H9 (cell line): ENCODE data around the gene NRXN3. TPM values are rescaled to one million over a fixed set of nuclear protein-coding genes. Genes with fewer than 3 reads are reported as not detected.

Experiments
- DNase-seq: peaks from one replicate; pipeline ENCODE4 v3.0.0-alpha.2; 2017
- H2AFZ ChIP-seq: one replicate; pipeline ENCODE4 v1.6.1; 2013; ENCODE audit warnings: mild to moderate bottlenecking, low read length, control low read depth, moderate library complexity
- H2AK5ac ChIP-seq: 2 replicates; pipeline ENCODE4 v1.6.1; 2013; ENCODE audit warnings: low read length, control low read depth, mixed read lengths; ENCODE audit not compliant: insufficient read length
- H2BK120ac ChIP-seq: one replicate; pipeline ENCODE4 v1.6.1; 2013; ENCODE audit warnings: low read depth, mild to moderate bottlenecking, low read length, control low read depth, inconsistent platforms; ENCODE audit not compliant: poor library complexity, severe bottlenecking
- H2BK12ac ChIP-seq: 2 replicates; pipeline ENCODE4 v1.6.1; 2013; ENCODE audit warnings: low read length, control low read depth, mixed read lengths, low read depth; ENCODE audit not compliant: insufficient read length
- H2BK15ac ChIP-seq: 2 replicates; pipeline ENCODE4 v1.6.1; 2013; ENCODE audit warnings: low read depth, low read length, control low read depth
- H2BK20ac ChIP-seq: one replicate; pipeline ENCODE4 v1.6.1; 2013; ENCODE audit warnings: low read depth, mild to moderate bottlenecking, low read length, control low read depth, inconsistent platforms; ENCODE audit not compliant: poor library complexity, severe bottlenecking
- H2BK5ac ChIP-seq: 2 replicates; pipeline ENCODE4 v1.6.1; 2013; ENCODE audit warnings: low read length, control low read depth, mixed read lengths; ENCODE audit not compliant: insufficient read length
- H3K14ac ChIP-seq: 2 replicates; pipeline ENCODE4 v1.6.1; 2013; ENCODE audit warnings: low read length, control low read depth; ENCODE audit not compliant: insufficient read depth
- H3K18ac ChIP-seq: 2 replicates; pipeline ENCODE4 v1.6.1; 2013; ENCODE audit warnings: low read depth, mild to moderate bottlenecking, mixed read lengths, low read length, control low read depth; ENCODE audit not compliant: insufficient read length
- H3K23ac ChIP-seq: 2 replicates; pipeline ENCODE4 v1.6.1; 2013; ENCODE audit warnings: low read length, control low read depth, mixed read lengths, low read depth; ENCODE audit not compliant: insufficient read length
- H3K23me2 ChIP-seq: 2 replicates; pipeline ENCODE4 v1.6.1; 2013; ENCODE audit warnings: low read depth, mild to moderate bottlenecking, mixed read lengths, low read length, control low read depth; ENCODE audit not compliant: insufficient read length, poor library complexity, severe bottlenecking
- H3K27ac ChIP-seq: 2 replicates; pipeline ENCODE4 v1.5.1; 2013; ENCODE audit warnings: low read length, control low read depth, mixed read lengths, low read depth; ENCODE audit not compliant: insufficient read length
- H3K27me3 ChIP-seq: 2 replicates; pipeline ENCODE4 v1.6.1; 2013; ENCODE audit warnings: low read length, control low read depth, inconsistent platforms; ENCODE audit not compliant: insufficient read depth
- H3K4ac ChIP-seq: 2 replicates; pipeline ENCODE4 v1.6.1; 2013; ENCODE audit warnings: low read depth, mild to moderate bottlenecking, control low read depth, inconsistent platforms, low read length, moderate library complexity
- H3K4me1 ChIP-seq: 2 replicates; pipeline ENCODE4 v1.6.1; 2013; ENCODE audit warnings: low read length, control low read depth, inconsistent platforms; ENCODE audit not compliant: insufficient read depth
- H3K4me2 ChIP-seq: 2 replicates; pipeline ENCODE4 v1.6.1; 2013; ENCODE audit warnings: low read length, control low read depth, mixed read lengths; ENCODE audit not compliant: insufficient read length, insufficient read depth
- H3K56ac ChIP-seq: 2 replicates; pipeline ENCODE4 v1.6.1; 2013; ENCODE audit warnings: low read depth, mild to moderate bottlenecking, mixed read lengths, low read length, control low read depth; ENCODE audit not compliant: insufficient read length
- H3K79me1 ChIP-seq: 2 replicates; pipeline ENCODE4 v1.6.1; 2013; ENCODE audit warnings: low read depth, mild to moderate bottlenecking, moderate library complexity, low read length, control low read depth, inconsistent platforms; ENCODE audit not compliant: insufficient read depth, poor library complexity, severe bottlenecking
- H3K79me2 ChIP-seq: 2 replicates; pipeline ENCODE4 v1.6.1; 2013; ENCODE audit warnings: low read length, control low read depth, inconsistent platforms; ENCODE audit not compliant: insufficient read depth
- H3K9ac ChIP-seq: 2 replicates; pipeline ENCODE4 v1.6.1; 2013; ENCODE audit warnings: low read length, control low read depth, mixed read lengths; ENCODE audit not compliant: insufficient read length; ENCODE audit errors: extremely low read depth
- H3K9me3 ChIP-seq: one replicate; pipeline ENCODE4 v1.6.1; 2013; ENCODE audit warnings: low read depth, low read length, inconsistent platforms; ENCODE audit not compliant: control insufficient read depth
- H3T11ph ChIP-seq: one replicate; pipeline ENCODE4 v1.6.1; 2013; ENCODE audit warnings: mild to moderate bottlenecking, low read length, control low read depth, inconsistent platforms
- H4K20me1 ChIP-seq: one replicate; pipeline ENCODE4 v1.6.1; 2013; ENCODE audit not compliant: control insufficient read depth, insufficient read length, insufficient read depth
- H4K5ac ChIP-seq: 2 replicates; pipeline ENCODE4 v1.6.1; 2013; ENCODE audit warnings: low read depth, mild to moderate bottlenecking, mixed read lengths, low read length, control low read depth; ENCODE audit not compliant: insufficient read length
- H4K8ac ChIP-seq: replicated peaks from 2 replicates; pipeline ENCODE4 v1.6.1; 2013; ENCODE audit warnings: low read length, control low read depth, mixed read lengths, low read depth; ENCODE audit not compliant: insufficient read length
- H4K91ac ChIP-seq: 2 replicates; pipeline ENCODE4 v1.6.1; 2013; ENCODE audit warnings: low read depth, mild to moderate bottlenecking, moderate library complexity, mixed read lengths, low read length, control low read depth; ENCODE audit not compliant: insufficient read length
- H3K27ac Mint-ChIP-seq, 3 experiments: 2 replicates in 2 of 3; 3 replicates in 1 of 3; pipeline ENCODE4 v1.8.0; 2020 to 2021; ENCODE audit warnings: mixed read lengths in 3 of 3, mild to moderate bottlenecking in 1 of 3, moderate library complexity in 1 of 3
- H3K27me3 Mint-ChIP-seq: 2 replicates; pipeline ENCODE4 v1.8.0; 2021; ENCODE audit warnings: low read depth, mild to moderate bottlenecking, moderate library complexity, mixed read lengths
- H3K36me3 Mint-ChIP-seq, 3 experiments: 2 replicates in 2 of 3; 3 replicates in 1 of 3; pipeline ENCODE4 v1.8.0; 2020 to 2021; ENCODE audit warnings: low read depth in 3 of 3, mixed read lengths in 3 of 3; ENCODE audit not compliant: insufficient read depth in 1 of 3
- H3K4me1 Mint-ChIP-seq, 2 experiments: 2 replicates each; pipeline ENCODE4 v1.8.0; 2020; ENCODE audit warnings: mixed read lengths in 2 of 2
- H3K4me3 Mint-ChIP-seq, 2 experiments: 2 replicates in 1 of 2; 3 replicates in 1 of 2; pipeline ENCODE4 v1.8.0; 2020 to 2021; ENCODE audit warnings: mild to moderate bottlenecking in 2 of 2, mixed read lengths in 2 of 2, moderate library complexity in 1 of 2
- H3K9me3 Mint-ChIP-seq, 2 experiments: 2 replicates in 1 of 2; 3 replicates in 1 of 2; pipeline ENCODE4 v1.8.0; 2020; ENCODE audit warnings: mild to moderate bottlenecking in 2 of 2, mixed read lengths in 2 of 2, moderate library complexity in 1 of 2
- WGBS: extraction: QIAGEN DNeasy Blood & Tissue Kit; methylation state at CpG from one replicate; pipeline ENCODE4 v1.1.7; 2013; ENCODE audit warnings: missing lambda C conversion rate, low lambda C conversion rate, mixed read lengths; ENCODE audit not compliant: insufficient read length; ENCODE audit errors: extremely low coverage; 5-methylcytosine and 5-hydroxymethylcytosine counted together
- total RNA-seq: library from RNA; stranded (reverse); gene quantifications from 2 replicates; pipeline ENCODE4 v1.2.1, GENCODE V29; 2021
- TF ChIP-seq, protein P1 (sequence below): fragments of 200-600 bp; sonication (generic); conservative IDR thresholded peaks from 3 replicates; pipeline ENCODE4 v1.8.0; 2021; ENCODE audit warnings: antibody characterized with exemption, mild to moderate bottlenecking

The NRXN3 gene
- total RNA-seq, 1 experiment from 2014 or later = 1.8 TPM

GRCh38 chr14:78424311-78424710, 254.1 kb downstream of the NRXN3 start:
- Histone ChIP-seq H3K4me1 (no peaks in the 10 kb centered on the region; the same call in 1 of the 2 replicates), H2AK5ac (no peak overlapping the region), H2BK20ac (no peak overlapping the region), H3K4ac (no peak overlapping the region), H3K9ac (no peak overlapping the region), H3K79me1 (no peaks in the 10 kb centered on the region), H3K23me2 (no peaks in the 10 kb centered on the region), H3K9me3 (no peaks in the 10 kb centered on the region), H3K23ac (no peak overlapping the region), H3K14ac (no peak overlapping the region), H2BK5ac (no peak overlapping the region), H2BK15ac (no peak overlapping the region), H3K79me2 (no peaks in the 10 kb centered on the region), H3K27me3 (no peaks in the 10 kb centered on the region), H4K91ac (no peak overlapping the region), H4K5ac (no peak overlapping the region), H2BK120ac (no peak overlapping the region), H2BK12ac (no peak overlapping the region), H3T11ph (no peak overlapping the region), H2AFZ (no peak overlapping the region), H4K20me1 (no peaks in the 10 kb centered on the region), H3K4me2 (no peak overlapping the region), H3K27ac (no peak overlapping the region), H3K56ac (no peak overlapping the region), H4K8ac (no peak overlapping the region), H3K18ac (no peak overlapping the region)
- WGBS = no CpG with 5 or more reads among the region's 1 CpG
- Mint-ChIP-seq H3K27ac (no peak overlapping the region), H3K9me3 (no peaks in the 10 kb centered on the region), H3K36me3 (no peaks in the 10 kb centered on the region), H3K4me1 (peaks cover 0 to 4% of the 10 kb centered on the region in 2 experiments; a peak in 1 of 4 replicates), H3K27me3 (no peaks in the 10 kb centered on the region), H3K4me3 (no peak overlapping the region)
- TF ChIP-seq, protein P1, sequence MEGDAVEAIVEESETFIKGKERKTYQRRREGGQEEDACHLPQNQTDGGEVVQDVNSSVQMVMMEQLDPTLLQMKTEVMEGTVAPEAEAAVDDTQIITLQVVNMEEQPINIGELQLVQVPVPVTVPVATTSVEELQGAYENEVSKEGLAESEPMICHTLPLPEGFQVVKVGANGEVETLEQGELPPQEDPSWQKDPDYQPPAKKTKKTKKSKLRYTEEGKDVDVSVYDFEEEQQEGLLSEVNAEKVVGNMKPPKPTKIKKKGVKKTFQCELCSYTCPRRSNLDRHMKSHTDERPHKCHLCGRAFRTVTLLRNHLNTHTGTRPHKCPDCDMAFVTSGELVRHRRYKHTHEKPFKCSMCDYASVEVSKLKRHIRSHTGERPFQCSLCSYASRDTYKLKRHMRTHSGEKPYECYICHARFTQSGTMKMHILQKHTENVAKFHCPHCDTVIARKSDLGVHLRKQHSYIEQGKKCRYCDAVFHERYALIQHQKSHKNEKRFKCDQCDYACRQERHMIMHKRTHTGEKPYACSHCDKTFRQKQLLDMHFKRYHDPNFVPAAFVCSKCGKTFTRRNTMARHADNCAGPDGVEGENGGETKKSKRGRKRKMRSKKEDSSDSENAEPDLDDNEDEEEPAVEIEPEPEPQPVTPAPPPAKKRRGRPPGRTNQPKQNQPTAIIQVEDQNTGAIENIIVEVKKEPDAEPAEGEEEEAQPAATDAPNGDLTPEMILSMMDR = no peak
- no peak for DNase-seq
